BLaER1 (cell line): ENCODE results near the gene DPYSL5.

ENCODE experiments used
- H3K27ac ChIP-seq: shearing (Covaris generic); formaldehyde crosslinking; 2 replicates; pipeline ENCODE4 v1.8.1; 2022
- H3K27me3 ChIP-seq: shearing (Covaris generic); formaldehyde crosslinking; 2 replicates; pipeline ENCODE4 v1.8.1; 2022
- H3K36me3 ChIP-seq: shearing (Covaris generic); formaldehyde crosslinking; 2 replicates; pipeline ENCODE4 v1.8.1; 2022
- H3K4me1 ChIP-seq: shearing (Covaris generic); formaldehyde crosslinking; 2 replicates; pipeline ENCODE4 v1.8.1; 2022
- H3K4me2 ChIP-seq: shearing (Covaris generic); formaldehyde crosslinking; 2 replicates; pipeline ENCODE4 v1.8.1; 2022
- H3K4me3 ChIP-seq: shearing (Covaris generic); formaldehyde crosslinking; 2 replicates; pipeline ENCODE4 v1.8.1; 2022
- H3K9ac ChIP-seq: shearing (Covaris generic); formaldehyde crosslinking; 2 replicates; pipeline ENCODE4 v1.8.1; 2022
- H3K9me3 ChIP-seq: shearing (Covaris generic); formaldehyde crosslinking; 2 replicates; pipeline ENCODE4 v1.8.1; 2022
- H4K20me1 ChIP-seq: shearing (Covaris generic); formaldehyde crosslinking; 2 replicates; pipeline ENCODE4 v1.8.1; 2022
- Cebpa-rat ChIP-seq: shearing (Covaris generic); IDR thresholded peaks from 2 replicates; pipeline ENCODE4 v1.8.1; 2022

The DPYSL5 gene

DNA sequence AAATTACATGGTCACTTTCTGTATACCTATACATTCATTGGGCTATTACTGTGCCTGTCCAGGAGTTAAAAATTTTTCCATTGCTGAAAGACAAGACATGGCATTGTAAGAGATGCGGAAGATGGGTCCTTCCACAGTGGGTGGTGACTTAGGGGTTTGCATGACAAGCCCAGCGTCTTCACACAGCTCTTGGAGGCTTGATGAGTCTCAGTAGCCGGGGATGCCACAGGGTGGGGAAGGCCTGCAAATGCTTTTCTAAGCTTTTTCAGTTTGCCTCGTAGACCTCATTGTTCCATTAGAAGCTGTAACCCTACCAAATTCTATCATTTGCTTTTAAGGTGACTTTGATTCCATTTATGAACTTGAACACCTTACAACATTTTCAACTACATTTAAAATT lies 104.4 kb downstream of the DPYSL5 start:
- H3K9ac ChIP-seq, result no peak overlapping the region
- no peaks in the 10 kb centered on the region for H3K27me3 ChIP-seq

DNA sequence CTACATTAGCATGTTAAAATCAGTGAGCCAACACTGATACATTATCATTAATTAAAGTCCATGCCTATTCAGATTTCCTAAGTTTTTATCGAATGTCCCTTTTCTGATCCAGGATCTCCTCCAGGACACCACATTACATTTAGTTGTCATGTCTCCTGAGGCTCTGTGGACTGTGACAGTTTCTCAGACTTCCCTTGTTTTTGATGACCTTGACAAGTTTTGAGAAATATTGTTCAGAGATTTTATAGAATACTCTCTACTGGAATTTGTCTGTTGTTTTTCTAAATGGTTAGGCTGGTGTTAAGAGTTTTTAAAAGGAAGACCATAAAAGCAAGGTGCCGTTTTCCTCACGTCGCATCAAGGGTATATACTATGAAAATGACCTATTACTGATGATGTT lies 106.2 kb downstream of the DPYSL5 start:
- H3K27ac ChIP-seq, result no peak overlapping the region
- no peak for TF ChIP-seq Cebpa-rat
- peaks cover 13% of the 10 kb centered on the region; the same call in 1 of the 2 replicates for H3K4me1 ChIP-seq
- H3K9me3 ChIP-seq, result no peaks in the 10 kb centered on the region
- no peak overlapping the region for H3K4me3 ChIP-seq
- H3K4me2 ChIP-seq, result no peak overlapping the region
- H3K27me3 ChIP-seq, result no peaks in the 10 kb centered on the region
- H3K9ac ChIP-seq, result no peak overlapping the region
- no peaks in the 10 kb centered on the region for H4K20me1 ChIP-seq
- no peaks in the 10 kb centered on the region for H3K36me3 ChIP-seq

More for the DNA sequence above, 104.4 kb downstream of the DPYSL5 start:
- H3K4me3 ChIP-seq, result no peak overlapping the region
- no peak for TF ChIP-seq Cebpa-rat
- no peaks in the 10 kb centered on the region for H3K9me3 ChIP-seq
- no peaks in the 10 kb centered on the region for H3K36me3 ChIP-seq
- H4K20me1 ChIP-seq, result no peaks in the 10 kb centered on the region
- H3K4me2 ChIP-seq, result no peak overlapping the region
- no peak overlapping the region for H3K27ac ChIP-seq
- peaks cover 11% of the 10 kb centered on the region; the same call in 1 of the 2 replicates for H3K4me1 ChIP-seq

DNA sequence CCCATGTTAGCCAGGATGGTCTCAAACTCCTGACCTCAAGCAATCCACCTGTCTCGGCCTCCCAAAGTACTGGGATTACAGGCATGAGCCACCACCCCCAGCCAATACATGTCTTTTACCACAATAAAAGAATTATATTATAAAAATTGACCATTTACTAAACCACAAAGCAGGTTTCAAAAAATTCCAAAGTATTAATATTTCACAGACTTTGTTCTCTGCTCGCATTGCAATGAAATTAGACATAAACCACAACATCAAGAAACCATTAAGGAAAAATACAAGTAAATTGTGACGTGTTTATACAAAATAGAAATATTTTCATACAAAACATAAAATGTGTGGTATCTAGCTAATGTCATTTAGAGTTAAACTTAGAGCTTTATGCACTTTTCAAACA lies 109.1 kb downstream of the DPYSL5 start:
- TF ChIP-seq Cebpa-rat, result no peak
- Histone ChIP-seq H3K27ac (no peak overlapping the region), H4K20me1 (no peaks in the 10 kb centered on the region), H3K4me3 (no peak overlapping the region), H3K36me3 (no peaks in the 10 kb centered on the region), H3K27me3 (no peaks in the 10 kb centered on the region), H3K9me3 (no peaks in the 10 kb centered on the region), H3K9ac (no peak overlapping the region), H3K4me1 (peaks cover 9% of the 10 kb centered on the region; the same call in 1 of the 2 replicates), H3K4me2 (no peak overlapping the region)

DNA sequence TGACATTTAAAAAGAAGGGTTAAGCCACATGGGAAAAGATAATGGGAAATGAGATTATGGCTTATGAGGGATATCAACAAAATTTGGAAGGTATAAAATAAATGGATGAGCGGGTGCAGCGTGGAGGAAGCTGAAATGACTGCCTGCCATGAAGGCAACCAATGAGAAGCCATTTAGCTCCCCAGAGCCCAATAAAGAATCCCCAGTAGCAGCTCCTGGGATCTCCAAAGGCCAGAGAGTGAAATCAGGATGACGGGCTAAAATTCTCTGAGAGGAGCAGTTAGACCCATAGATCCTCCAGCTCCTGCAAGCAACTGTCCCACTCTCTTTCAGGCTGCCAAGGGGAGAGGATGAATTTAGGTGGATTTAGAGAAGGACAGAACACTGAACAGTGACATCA lies 109.6 kb downstream of the DPYSL5 start:
- no peak overlapping the region for H3K27ac ChIP-seq
- H3K27me3 ChIP-seq, result no peaks in the 10 kb centered on the region
- no peak overlapping the region for H3K9ac ChIP-seq
- TF ChIP-seq Cebpa-rat, result no peak
- peaks cover 7% of the 10 kb centered on the region; the same call in 1 of the 2 replicates for H3K4me1 ChIP-seq
- no peak overlapping the region for H3K4me2 ChIP-seq
- no peak overlapping the region for H3K4me3 ChIP-seq
- H3K9me3 ChIP-seq, result no peaks in the 10 kb centered on the region
- H4K20me1 ChIP-seq, result no peaks in the 10 kb centered on the region
- no peaks in the 10 kb centered on the region for H3K36me3 ChIP-seq

GRCh38 chr2:26959331-26959730 lies 111.4 kb downstream of the DPYSL5 start:
- Histone ChIP-seq H3K36me3 (no peaks in the 10 kb centered on the region), H3K4me1 (peaks cover 7% of the 10 kb centered on the region; the same call in 1 of the 2 replicates), H3K27ac (no peak overlapping the region), H3K27me3 (no peaks in the 10 kb centered on the region), H3K9me3 (no peaks in the 10 kb centered on the region), H3K9ac (no peak overlapping the region), H3K4me3 (no peak overlapping the region), H4K20me1 (no peaks in the 10 kb centered on the region), H3K4me2 (no peak overlapping the region; the same call in 1 of the 2 replicates)
- TF ChIP-seq Cebpa-rat, result no peak

DNA sequence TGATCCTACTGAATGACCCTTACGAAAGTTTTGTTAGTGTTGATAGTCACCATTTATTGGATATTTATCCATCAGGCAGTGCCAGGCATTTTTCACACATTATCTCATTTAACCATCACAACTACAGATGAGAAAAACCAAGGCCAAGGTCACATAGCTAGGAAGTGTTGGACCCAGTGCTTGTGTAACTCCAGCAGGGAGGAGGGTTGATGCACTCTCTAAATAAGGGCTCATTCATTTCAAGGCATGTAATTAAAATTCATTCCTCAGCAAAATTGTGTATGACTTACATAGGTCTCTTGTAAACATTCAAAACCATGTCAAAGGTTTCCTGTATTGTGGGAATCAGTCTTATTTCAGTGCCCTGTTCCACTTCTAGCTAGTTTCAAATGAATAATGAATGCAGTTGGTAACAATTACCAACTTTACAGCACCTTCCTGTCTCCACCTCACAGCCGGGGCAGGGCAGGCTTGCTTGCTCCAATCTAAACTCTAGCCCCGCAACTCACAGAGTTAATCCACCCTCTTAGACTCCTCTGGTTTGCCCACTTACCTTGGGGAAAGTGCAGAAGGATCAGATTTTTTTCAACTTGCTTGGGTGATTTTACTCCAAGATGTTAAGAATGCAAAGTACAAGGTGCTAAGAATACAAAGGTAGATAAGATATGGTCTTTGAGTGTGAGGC lies 116.7 kb downstream of the DPYSL5 start:
- Histone ChIP-seq H3K4me1 (peaks cover under 1% of the 10 kb centered on the region; the same call in 1 of the 2 replicates), H3K9me3 (no peaks in the 10 kb centered on the region), H3K4me3 (no peak overlapping the region), H3K27ac (no peak overlapping the region), H3K27me3 (peaks cover 12% of the 10 kb centered on the region; the same call in 1 of the 2 replicates), H3K9ac (no peak overlapping the region), H3K4me2 (no peak overlapping the region), H4K20me1 (no peaks in the 10 kb centered on the region), H3K36me3 (no peaks in the 10 kb centered on the region)
- no peak for TF ChIP-seq Cebpa-rat

- H3K4me1 ChIP-seq, result peaks cover 14% of the 10 kb centered on the region
- no peaks in the 10 kb centered on the region for H3K36me3 ChIP-seq
- peaks cover 16% of the 10 kb centered on the region; the same call in 1 of the 2 replicates for H4K20me1 ChIP-seq
- H3K27ac ChIP-seq, result no peak overlapping the region
- H3K27me3 ChIP-seq, result peaks cover 42% of the 10 kb centered on the region
- TF ChIP-seq Cebpa-rat, result no peak
- H3K9me3 ChIP-seq, result no peaks in the 10 kb centered on the region
- H3K9ac ChIP-seq, result no peak overlapping the region
- no peak overlapping the region for H3K4me3 ChIP-seq
- no peak overlapping the region for H3K4me2 ChIP-seq
Observed at GRCh38 chr2:26968001-26968400, 120.1 kb downstream of the DPYSL5 start.

- peaks cover 42% of the 10 kb centered on the region for H3K27me3 ChIP-seq
- H4K20me1 ChIP-seq, result peaks cover 20% of the 10 kb centered on the region; the same call in 1 of the 2 replicates
- no peak for TF ChIP-seq Cebpa-rat
- H3K27ac ChIP-seq, result no peak overlapping the region
- H3K36me3 ChIP-seq, result no peaks in the 10 kb centered on the region
- H3K4me2 ChIP-seq, result peak overlapping the region; percentile 95
- no peaks in the 10 kb centered on the region for H3K9me3 ChIP-seq
- no peak overlapping the region; the same call in 1 of the 2 replicates for H3K4me3 ChIP-seq
- H3K4me1 ChIP-seq, result peaks cover 14% of the 10 kb centered on the region
- no peak overlapping the region for H3K9ac ChIP-seq
Observed at GRCh38 chr2:26969077-26969844, 121.3 kb downstream of the DPYSL5 start.

DNA sequence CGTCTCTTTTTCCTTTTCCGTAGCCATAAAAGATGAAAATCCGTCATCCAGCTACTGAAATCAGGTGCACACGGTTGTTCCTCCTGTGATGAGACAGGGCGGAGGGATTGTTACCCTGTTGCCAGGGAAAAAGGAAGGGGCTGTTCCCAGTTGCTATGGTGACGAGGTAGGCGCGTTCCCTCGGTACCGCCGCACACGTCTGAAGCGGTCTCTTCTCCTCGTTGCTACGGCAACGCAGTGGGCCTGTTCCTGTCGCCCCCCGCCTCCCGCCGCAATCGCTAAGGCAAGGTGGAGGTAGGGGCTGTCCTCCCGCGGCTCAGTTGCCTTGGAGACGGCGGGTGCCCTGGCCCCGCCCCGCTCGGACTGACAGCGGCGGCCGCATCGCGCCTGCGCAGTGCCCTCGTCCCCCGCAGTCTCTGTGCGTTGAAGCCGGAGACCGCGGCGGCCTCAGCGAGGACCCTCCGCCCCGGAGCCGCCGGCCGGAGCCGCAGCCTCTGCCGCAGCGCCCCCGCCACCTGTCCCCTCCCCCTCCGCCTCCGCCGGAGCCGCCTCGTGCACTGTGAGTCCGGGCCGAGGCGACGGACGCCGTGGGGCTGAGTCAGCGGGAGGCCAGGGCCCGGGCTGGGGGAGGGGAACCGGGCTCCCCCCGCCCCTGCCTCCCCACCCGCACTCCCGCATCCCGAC lies 122.5 kb downstream of the DPYSL5 start, which contains the start of gene MAPRE3:
Gene MAPRE3 (plus strand): TSS at position 394 of the 684 bp plus-strand sequence. CDS start 51,582 bp downstream, outside the sequence.
- peak within 1 kb of the TSS; percentile 95 for H3K4me2 ChIP-seq
- H3K4me1 ChIP-seq, result peaks cover 14% of the 10 kb centered on the region
- no peak within 1 kb of the TSS for H3K9ac ChIP-seq
- no peaks in the 10 kb centered on the region for H3K36me3 ChIP-seq
- H4K20me1 ChIP-seq, result peaks cover 20% of the 10 kb centered on the region; the same call in 1 of the 2 replicates
- no peak for TF ChIP-seq Cebpa-rat
- H3K9me3 ChIP-seq, result no peaks in the 10 kb centered on the region
- H3K27ac ChIP-seq, result no peak within 1 kb of the TSS
- H3K27me3 ChIP-seq, result peaks cover 42% of the 10 kb centered on the region
- H3K4me3 ChIP-seq, result peak within 1 kb of the TSS; percentile 70
